Coronary artery (tissue), 2 donors: ENCODE data around the gene FLG2.

ENCODE experiments used
- DNase-seq: peaks from one replicate; pipeline ENCODE4 v3.0.0-alpha.2; 2017; ENCODE audit warnings: low spot score
- H3K27ac ChIP-seq, 2 donors: fragments of 200-600 bp; sonication (generic); one replicate each; pipeline ENCODE4 v1.5.1; 2016 to 2019
- H3K4me3 ChIP-seq: fragments of 200-600 bp; sonication (generic); 2 replicates; pipeline ENCODE4 v1.5.1; 2016; ENCODE audit warnings: mild to moderate bottlenecking, moderate library complexity
- CTCF ChIP-seq: fragments of 200-600 bp; sonication (generic); IDR thresholded peaks from one replicate; pipeline ENCODE4 v1.5.1; 2019; ENCODE audit warnings: antibody characterized with exemption

Gene FLG2

GRCh38 chr1:152359906-152360305, at the start of gene FLG2:
Gene FLG2, minus strand, starts transcription at chr1:152360006. Its CDS starts 1,122 bp downstream, at chr1:152358884.
- TF ChIP-seq CTCF = no peak
- DNase-seq = no peak
- Histone ChIP-seq H3K4me3 (no peak within 1 kb of the TSS), H3K27ac (no peak within 1 kb of the TSS)

GRCh38 chr1:152408664-152409063, 48.9 kb upstream of the FLG2 start:
- Histone ChIP-seq H3K4me3 (no peak overlapping the region), H3K27ac (no peak overlapping the region)
- TF ChIP-seq CTCF = no peak
- DNase-seq = no peak

GRCh38 chr1:152398812-152399698, 39.2 kb upstream of the FLG2 start:
- no peak for TF ChIP-seq CTCF
- H3K27ac ChIP-seq = no peak overlapping the region
- no peak for DNase-seq

GRCh38 chr1:152397474-152397873, 37.7 kb upstream of the FLG2 start:
- no peak overlapping the region for H3K4me3 ChIP-seq
- no peak for TF ChIP-seq CTCF
- no peak overlapping the region for H3K27ac ChIP-seq
- no peak for DNase-seq

More at GRCh38 chr1:152398812-152399698, 39.2 kb upstream of the FLG2 start:
- no peak overlapping the region for H3K4me3 ChIP-seq

- no peak for DNase-seq
- TF ChIP-seq CTCF = no peak
- Histone ChIP-seq H3K4me3 (no peak overlapping the region), H3K27ac (no peak overlapping the region)
These were observed 34.3 kb upstream of the FLG2 start for GRCh38 chr1:152394151-152394550.

GRCh38 chr1:152392909-152393308, 33.1 kb upstream of the FLG2 start:
- H3K27ac ChIP-seq = no peak overlapping the region
- DNase-seq = no peak
- no peak overlapping the region for H3K4me3 ChIP-seq
- no peak for TF ChIP-seq CTCF

GRCh38 chr1:152388889-152389288, 29.1 kb upstream of the FLG2 start:
- no peak for DNase-seq
- H3K4me3 ChIP-seq = no peak overlapping the region
- no peak for TF ChIP-seq CTCF
- H3K27ac ChIP-seq = no peak overlapping the region
